8988T (cell line): ENCODE measurements around the gene RERE.

Source experiments
- DNase-seq: peaks from one replicate; pipeline ENCODE4 v3.0.0; 2011

The RERE gene

GRCh38 chr1:8337776-8338525, 479.5 kb downstream of the RERE start:
- no peak for DNase-seq

- DNase-seq, result no peak
Measured at GRCh38 chr1:8335246-8335645, 482.2 kb downstream of the RERE start.

DNA sequence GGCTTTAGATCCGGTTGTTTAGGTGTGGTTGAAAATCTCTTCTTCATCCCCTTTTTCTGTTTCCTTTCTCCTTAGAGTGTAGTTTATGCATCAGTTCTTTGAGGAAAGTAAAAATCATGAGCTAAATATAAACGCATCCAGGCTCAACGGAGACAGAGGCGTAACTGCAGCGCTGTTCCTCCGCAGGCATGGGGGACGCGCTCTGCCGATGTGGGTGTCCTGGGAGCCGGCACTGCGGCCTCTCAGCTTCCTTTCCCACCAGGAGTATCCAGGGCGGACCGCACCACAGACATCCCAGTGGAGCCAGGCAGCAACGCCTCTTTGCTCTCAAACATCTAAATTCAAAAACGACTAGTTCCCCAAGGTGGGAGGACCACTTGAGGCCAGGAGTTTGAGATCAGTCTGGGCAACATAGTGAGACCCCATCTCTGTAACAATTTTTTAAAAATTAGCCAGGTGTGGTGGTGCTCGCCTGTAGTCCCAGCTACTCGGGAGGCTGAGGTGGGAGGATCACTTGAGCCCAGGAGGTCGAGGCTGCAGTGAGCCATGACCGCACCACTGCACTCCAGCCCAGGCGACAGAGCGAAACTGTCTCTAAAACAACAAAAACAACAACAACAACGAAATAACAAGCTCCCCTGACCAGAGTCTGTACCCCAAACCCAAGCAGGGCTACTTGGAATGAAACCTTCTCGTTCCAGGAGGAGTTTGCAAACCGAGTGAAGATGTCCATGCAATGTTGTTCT, 483.2 kb downstream of the RERE start:
- DNase-seq, result no peak

- DNase-seq, result no peak
Measured at GRCh38 chr1:8333246-8333987, 484.0 kb downstream of the RERE start.

DNA sequence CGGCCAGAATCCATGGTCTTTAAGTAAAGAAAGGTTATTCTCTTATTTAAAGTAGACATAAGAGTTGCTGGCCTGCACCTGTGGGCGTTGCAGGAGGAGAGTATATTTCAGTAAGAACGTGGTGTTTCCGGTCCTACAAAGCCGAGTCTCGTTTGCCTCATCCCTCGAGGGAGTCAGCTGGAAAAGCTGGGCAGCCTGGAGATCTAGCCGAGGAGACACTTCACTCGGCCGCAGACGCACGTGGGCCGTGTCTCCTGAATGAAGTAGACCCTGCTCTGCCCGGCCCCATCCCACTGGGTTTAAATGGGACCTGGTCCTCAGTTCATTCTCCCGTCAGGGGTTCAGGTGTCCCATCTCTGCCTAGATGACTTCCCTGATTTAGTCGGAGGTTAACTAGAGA, 484.6 kb downstream of the RERE start:
- DNase-seq, result no peak

GRCh38 chr1:8330271-8331125, 486.9 kb downstream of the RERE start:
- no peak for DNase-seq

DNA sequence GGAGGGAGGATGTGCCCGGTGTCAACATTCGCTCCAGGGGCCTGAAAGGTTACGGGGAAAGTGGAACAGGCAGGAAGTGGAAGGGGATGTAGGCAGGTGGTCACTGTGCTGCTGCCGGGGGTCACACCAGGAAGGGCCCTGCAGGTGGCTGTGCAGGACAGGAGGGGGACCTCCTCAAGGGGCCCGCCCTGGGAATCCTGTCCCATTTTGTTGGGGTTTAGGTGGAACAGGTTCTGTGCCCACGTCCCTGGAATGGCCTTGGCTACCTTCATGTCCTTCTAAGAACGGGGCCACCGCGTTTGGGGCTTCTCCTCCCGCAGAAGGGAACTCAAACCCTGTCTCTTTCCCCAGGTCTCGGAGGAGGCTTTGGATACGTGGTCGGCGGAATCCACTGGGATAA, 487.6 kb downstream of the RERE start:
- no peak for DNase-seq

- no peak for DNase-seq
Measured at GRCh38 chr1:8329439-8329838, 488.0 kb downstream of the RERE start.

DNA sequence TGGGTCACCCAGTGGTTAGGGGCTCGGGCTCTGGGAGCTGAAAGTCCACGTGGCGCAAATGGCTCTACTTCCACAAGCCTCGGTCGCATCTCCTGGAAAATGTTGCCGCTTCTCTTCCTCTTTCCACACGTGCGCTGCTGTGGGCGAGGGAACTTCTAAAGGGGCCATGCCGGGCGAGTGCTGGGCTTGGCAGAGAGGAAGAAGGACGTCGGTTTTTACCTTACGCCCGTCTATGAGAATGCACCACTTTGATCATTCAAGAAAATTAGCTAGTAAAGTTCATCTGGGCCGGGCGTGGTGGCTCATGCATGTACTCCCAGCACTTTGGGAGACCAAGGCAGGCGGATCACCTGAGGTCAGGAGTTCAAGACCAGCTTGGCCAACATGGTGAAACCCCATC, 489.2 kb downstream of the RERE start:
- DNase-seq, result no peak

- no peak for DNase-seq
Measured at GRCh38 chr1:8326265-8326664, 491.2 kb downstream of the RERE start.

- no peak for DNase-seq
Measured at GRCh38 chr1:8325771-8326170, 491.7 kb downstream of the RERE start.

GRCh38 chr1:8324176-8324810, 493.1 kb downstream of the RERE start:
- DNase-seq, result no peak

- no peak for DNase-seq
Measured at GRCh38 chr1:8323706-8324105, 493.7 kb downstream of the RERE start.

GRCh38 chr1:8321612-8322011, 495.8 kb downstream of the RERE start:
- DNase-seq, result no peak

GRCh38 chr1:8318436-8318835, 499.0 kb downstream of the RERE start:
- no peak for DNase-seq

DNA sequence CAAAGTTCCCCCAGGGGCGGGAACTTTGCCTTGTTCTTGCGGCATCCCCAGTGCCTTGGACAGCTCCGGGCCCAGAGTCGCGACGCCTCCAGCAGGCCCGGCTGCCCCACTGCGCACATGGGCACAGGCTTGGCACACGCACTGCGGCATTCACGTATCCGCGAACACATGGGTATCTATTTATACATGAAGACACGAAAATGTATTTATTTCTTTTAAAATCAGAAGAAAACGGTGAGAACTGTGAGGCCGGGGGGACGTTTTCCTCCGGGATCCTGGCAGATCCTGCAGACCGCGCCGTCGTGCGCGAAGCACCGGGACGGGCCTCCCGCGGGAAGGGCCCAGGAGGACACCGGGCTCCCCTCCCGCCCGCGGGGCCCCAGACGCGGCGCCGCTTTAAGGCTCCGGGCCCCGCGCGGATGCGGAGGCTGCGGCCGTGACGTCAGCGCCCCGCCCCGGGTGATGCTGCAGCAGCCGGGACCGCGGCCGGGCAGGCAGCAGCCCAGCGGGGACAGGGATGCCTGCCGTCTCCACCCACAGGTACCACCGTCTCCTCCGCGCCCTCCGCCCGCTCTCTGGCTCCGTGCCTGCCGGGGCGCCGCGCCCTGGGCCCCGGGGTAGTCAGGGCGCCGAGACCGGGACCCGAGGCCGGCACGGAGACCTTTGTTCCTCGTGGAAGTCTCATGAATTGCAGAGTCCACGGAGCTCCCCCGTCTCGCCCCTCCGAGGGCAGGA, 499.6 kb downstream of the RERE start, which contains the start of gene SLC45A1:
Gene SLC45A1 (plus strand): TSS at position 468 of the 735 bp plus-strand sequence. CDS start 6,216 bp downstream, outside the sequence.
- peak; percentile 67 for DNase-seq

DNA sequence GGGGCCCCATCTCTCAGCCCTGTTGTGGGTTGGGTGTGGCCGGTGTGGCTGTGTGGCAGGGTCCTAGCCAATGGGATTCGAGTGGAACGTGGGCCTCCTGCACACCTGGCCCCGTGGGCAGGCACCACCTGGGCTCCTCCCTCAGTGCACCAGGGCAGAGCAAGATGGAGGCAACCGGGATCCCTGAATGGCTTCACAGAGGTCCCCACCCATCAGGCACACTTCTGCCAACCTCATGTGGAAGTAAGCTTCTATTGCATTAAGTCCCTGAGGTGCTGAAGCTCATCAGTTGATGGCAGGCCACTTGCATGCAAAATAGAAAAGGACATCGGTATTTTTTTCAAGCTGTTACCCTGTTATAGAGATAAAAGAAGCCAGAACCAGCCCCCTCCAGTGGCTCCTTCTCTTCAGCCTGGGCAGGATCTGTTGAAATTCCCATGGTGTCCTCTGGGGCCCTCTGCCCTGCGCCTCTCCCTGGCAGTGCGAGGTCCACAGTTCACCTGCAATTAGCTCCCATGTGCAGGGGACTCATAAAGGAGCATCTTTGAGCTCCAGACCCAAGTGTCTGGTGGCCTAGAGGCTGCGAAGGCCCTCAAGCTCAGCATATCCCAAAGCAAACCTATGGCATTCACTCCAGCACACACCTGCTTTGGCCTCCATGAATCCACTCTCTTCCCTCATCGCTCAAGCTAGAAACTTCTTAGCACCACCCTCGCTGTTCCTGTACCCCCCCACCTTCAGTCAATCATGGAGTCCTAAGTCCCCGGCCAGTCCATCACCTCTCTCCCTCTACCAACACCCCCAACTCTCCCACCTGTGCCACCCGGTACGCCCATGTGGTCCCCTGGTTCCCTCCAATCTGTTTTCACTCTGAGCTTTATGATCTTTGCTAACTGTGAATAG, 501.6 kb downstream of the RERE start:
- peak; percentile 42 for DNase-seq

DNA sequence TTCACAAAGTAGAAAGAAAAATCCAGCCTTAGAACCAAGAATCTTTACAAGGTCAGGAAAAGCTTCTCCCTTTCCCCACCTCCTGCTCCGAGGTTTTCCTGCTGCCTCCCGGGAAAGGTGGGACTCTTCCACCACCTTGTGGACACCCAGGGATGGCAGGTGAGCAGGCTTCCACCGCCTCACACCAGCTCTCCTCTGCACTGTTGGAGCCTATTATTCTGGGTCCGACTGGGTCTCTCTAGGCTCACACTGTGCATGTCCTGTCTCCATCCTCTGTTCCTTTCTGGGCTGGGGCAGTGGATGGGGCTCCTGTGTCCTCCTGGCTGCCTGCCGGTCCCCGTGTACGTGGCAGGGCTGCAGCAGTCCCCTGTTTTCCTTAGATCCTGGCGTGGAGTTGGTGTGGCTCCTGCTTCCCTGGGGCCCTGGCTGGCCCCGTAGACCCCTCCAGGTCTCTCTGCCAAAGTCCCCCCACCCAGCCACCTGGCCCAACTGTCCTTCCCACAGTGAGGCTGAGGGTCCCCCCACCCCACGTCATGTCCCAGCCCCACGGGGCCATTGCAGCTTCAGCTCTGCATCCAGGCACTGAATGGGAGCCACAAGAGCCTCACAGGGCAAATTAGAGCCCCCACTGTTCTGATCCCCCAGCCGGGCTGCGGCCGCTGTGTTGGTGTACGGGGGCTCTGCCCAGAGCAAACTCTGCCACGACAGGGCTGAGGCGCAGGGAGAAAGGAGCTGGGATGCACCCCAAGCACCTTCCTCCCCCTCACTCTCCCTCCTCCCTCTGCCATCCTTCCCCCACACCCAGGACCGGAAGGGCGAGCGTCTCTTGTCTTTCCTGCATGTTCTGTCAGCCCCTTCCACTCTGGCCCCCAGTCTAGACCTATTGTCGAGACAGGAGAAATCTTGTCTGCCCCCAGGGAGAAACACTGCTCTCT, 502.8 kb downstream of the RERE start:
- peak; percentile 72 for DNase-seq

DNA sequence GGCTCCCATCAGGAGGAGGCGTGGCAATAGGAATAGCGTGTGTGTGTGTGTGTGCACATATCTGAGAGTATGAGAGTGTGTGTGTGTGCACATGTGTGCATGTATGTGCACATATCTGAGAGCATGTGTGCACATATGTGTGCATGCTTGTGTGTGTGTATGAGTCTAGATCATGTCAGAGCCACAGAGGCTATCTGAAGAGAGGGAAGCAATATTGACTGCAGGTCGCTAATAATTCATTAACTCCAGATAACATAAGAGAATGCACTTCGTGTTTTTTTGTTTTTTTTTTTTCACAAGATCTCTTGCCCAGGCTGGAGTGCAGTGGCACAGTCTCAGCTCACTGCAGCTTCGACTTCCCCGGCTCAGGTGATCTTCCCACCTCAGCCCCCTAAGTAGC, 504.2 kb downstream of the RERE start:
- no peak for DNase-seq
